Neural progenitor cell (in vitro differentiated cells): ENCODE results near the gene SOS2. TPM values are rescaled to one million over a fixed set of nuclear protein-coding genes. Genes with fewer than 3 reads are reported as not detected.

Source experiments
- DNase-seq: peaks from one replicate; pipeline ENCODE4 v3.0.0-alpha.2; 2016; ENCODE audit warnings: low spot score
- H2AFZ ChIP-seq: fragments of 200-600 bp; sonication (generic); replicated peaks from 2 replicates; pipeline ENCODE4 v1.6.1; 2016; ENCODE audit warnings: antibody characterized with exemption
- H3F3A ChIP-seq: fragments of 200-600 bp; sonication (generic); 2 replicates; pipeline ENCODE4 v1.6.1; 2016; ENCODE audit warnings: antibody characterized with exemption, low read depth
- H3K27ac ChIP-seq: fragments of 200-600 bp; sonication (generic); 2 replicates; pipeline ENCODE4 v1.5.1; 2016; ENCODE audit warnings: mild to moderate bottlenecking
- H3K27me3 ChIP-seq: fragments of 200-600 bp; sonication (generic); 2 replicates; pipeline ENCODE4 v1.6.1; 2016; ENCODE audit warnings: mild to moderate bottlenecking, moderate library complexity
- H3K36me3 ChIP-seq: fragments of 200-600 bp; sonication (generic); 2 replicates; pipeline ENCODE4 v1.5.1; 2016
- H3K4me1 ChIP-seq: fragments of 200-600 bp; sonication (generic); 2 replicates; pipeline ENCODE4 v1.6.1; 2016; ENCODE audit warnings: mixed run types
- H3K4me2 ChIP-seq: fragments of 200-600 bp; sonication (generic); 2 replicates; pipeline ENCODE4 v1.6.1; 2016
- H3K4me3 ChIP-seq: fragments of 200-600 bp; sonication (generic); 2 replicates; pipeline ENCODE4 v1.5.1; 2016
- H3K79me2 ChIP-seq: fragments of 200-600 bp; sonication (generic); 2 replicates; pipeline ENCODE4 v1.6.1; 2016; ENCODE audit warnings: low read depth
- H3K9ac ChIP-seq: fragments of 200-600 bp; sonication (generic); 2 replicates; pipeline ENCODE4 v1.6.1; 2016
- H3K9me3 ChIP-seq: fragments of 200-600 bp; sonication (generic); 2 replicates; pipeline ENCODE4 v1.5.1; 2016; ENCODE audit warnings: low read depth
- H4K20me1 ChIP-seq: fragments of 200-600 bp; sonication (generic); 2 replicates; pipeline ENCODE4 v1.6.1; 2016; ENCODE audit warnings: low read depth
- H3K27ac Mint-ChIP-seq: 3 replicates; pipeline ENCODE4 v1.8.0; 2021; ENCODE audit warnings: mixed read lengths
- H3K27me3 Mint-ChIP-seq: 2 replicates; pipeline ENCODE4 v1.8.0; 2022; ENCODE audit warnings: low read depth, mild to moderate bottlenecking, inconsistent platforms, moderate library complexity, mixed read lengths; ENCODE audit not compliant: insufficient read depth
- H3K36me3 Mint-ChIP-seq: 3 replicates; pipeline ENCODE4 v1.8.0; 2021; ENCODE audit warnings: mixed read lengths
- H3K4me1 Mint-ChIP-seq: 3 replicates; pipeline ENCODE4 v1.8.0; 2021; ENCODE audit warnings: mixed read lengths
- H3K4me3 Mint-ChIP-seq: 3 replicates; pipeline ENCODE4 v1.8.0; 2021; ENCODE audit warnings: mild to moderate bottlenecking, moderate library complexity, mixed read lengths
- H3K9me3 Mint-ChIP-seq: 3 replicates; pipeline ENCODE4 v1.8.0; 2020; ENCODE audit warnings: mixed read lengths
- EZH2 ChIP-seq: fragments of 200-600 bp; sonication (generic); IDR thresholded peaks from 2 replicates; pipeline ENCODE4 v1.6.1; 2017; ENCODE audit warnings: antibody characterized with exemption, mild to moderate bottlenecking, moderate library complexity
- EZH2phosphoT487 ChIP-seq: fragments of 200-600 bp; sonication (generic); IDR thresholded peaks from 2 replicates; pipeline ENCODE4 v1.6.1; 2017; ENCODE audit warnings: antibody characterized with exemption
- total RNA-seq: library from RNA; depleted of rRNA; stranded (reverse); fragments of >200 nt; gene quantifications from 2 replicates; pipeline ENCODE4 v1.2.3, GENCODE V29; 2015; ENCODE audit warnings: low replicate concordance
- TF ChIP-seq, protein P1 (sequence below): fragments of 200-600 bp; sonication (generic); IDR thresholded peaks from 2 replicates; pipeline ENCODE4 v1.5.1; 2017; ENCODE audit warnings: antibody characterized with exemption, mild to moderate bottlenecking

SOS2 gene
- total RNA-seq, 1 donor from 2014 or later = 32.3 TPM

GRCh38 chr14:50222055-50222613, 9.2 kb downstream of the SOS2 start:
- H3K4me3 Mint-ChIP-seq = no peak overlapping the region
- no peaks in the 10 kb centered on the region for H3K27me3 ChIP-seq
- H3K4me3 ChIP-seq = no peak overlapping the region
- H3K36me3 Mint-ChIP-seq = peaks cover 15% of the 10 kb centered on the region
- H3F3A ChIP-seq = no peaks in the 10 kb centered on the region
- TF ChIP-seq EZH2phosphoT487 (no peak), EZH2 (no peak)
- TF ChIP-seq, protein P1, sequence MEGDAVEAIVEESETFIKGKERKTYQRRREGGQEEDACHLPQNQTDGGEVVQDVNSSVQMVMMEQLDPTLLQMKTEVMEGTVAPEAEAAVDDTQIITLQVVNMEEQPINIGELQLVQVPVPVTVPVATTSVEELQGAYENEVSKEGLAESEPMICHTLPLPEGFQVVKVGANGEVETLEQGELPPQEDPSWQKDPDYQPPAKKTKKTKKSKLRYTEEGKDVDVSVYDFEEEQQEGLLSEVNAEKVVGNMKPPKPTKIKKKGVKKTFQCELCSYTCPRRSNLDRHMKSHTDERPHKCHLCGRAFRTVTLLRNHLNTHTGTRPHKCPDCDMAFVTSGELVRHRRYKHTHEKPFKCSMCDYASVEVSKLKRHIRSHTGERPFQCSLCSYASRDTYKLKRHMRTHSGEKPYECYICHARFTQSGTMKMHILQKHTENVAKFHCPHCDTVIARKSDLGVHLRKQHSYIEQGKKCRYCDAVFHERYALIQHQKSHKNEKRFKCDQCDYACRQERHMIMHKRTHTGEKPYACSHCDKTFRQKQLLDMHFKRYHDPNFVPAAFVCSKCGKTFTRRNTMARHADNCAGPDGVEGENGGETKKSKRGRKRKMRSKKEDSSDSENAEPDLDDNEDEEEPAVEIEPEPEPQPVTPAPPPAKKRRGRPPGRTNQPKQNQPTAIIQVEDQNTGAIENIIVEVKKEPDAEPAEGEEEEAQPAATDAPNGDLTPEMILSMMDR = no peak
- H3K4me1 Mint-ChIP-seq = peaks cover 26% of the 10 kb centered on the region
- H4K20me1 ChIP-seq = peaks cover 23% of the 10 kb centered on the region
- H3K79me2 ChIP-seq = peaks cover 76% of the 10 kb centered on the region
- H3K9ac ChIP-seq = no peak overlapping the region
- H3K27ac Mint-ChIP-seq = no peak overlapping the region
- DNase-seq = no peak
- no peak overlapping the region for H3K27ac ChIP-seq
- H3K4me1 ChIP-seq = peaks cover 14% of the 10 kb centered on the region
- H3K9me3 Mint-ChIP-seq = no peaks in the 10 kb centered on the region
- no peaks in the 10 kb centered on the region for H3K9me3 ChIP-seq
- no peak overlapping the region for H3K4me2 ChIP-seq
- no peak overlapping the region for H2AFZ ChIP-seq
- H3K36me3 ChIP-seq = no peaks in the 10 kb centered on the region
- H3K27me3 Mint-ChIP-seq = no peaks in the 10 kb centered on the region

GRCh38 chr14:50218501-50218900, 12.9 kb downstream of the SOS2 start:
- no peak for DNase-seq
- Histone ChIP-seq H3K27ac (no peak overlapping the region), H3K4me2 (no peak overlapping the region), H3K36me3 (peaks cover 3% of the 10 kb centered on the region), H4K20me1 (peaks cover 2% of the 10 kb centered on the region), H3K27me3 (no peaks in the 10 kb centered on the region), H3K4me1 (peaks cover 6% of the 10 kb centered on the region), H3K9ac (no peak overlapping the region), H2AFZ (no peak overlapping the region), H3K9me3 (no peaks in the 10 kb centered on the region), H3K79me2 (peaks cover 63% of the 10 kb centered on the region), H3K4me3 (no peak overlapping the region), H3F3A (no peaks in the 10 kb centered on the region)
- Mint-ChIP-seq H3K9me3 (no peaks in the 10 kb centered on the region), H3K36me3 (peaks cover 13% of the 10 kb centered on the region), H3K4me3 (no peak overlapping the region), H3K27ac (no peak overlapping the region), H3K4me1 (peaks cover 13% of the 10 kb centered on the region), H3K27me3 (no peaks in the 10 kb centered on the region)
- TF ChIP-seq EZH2 (no peak), EZH2phosphoT487 (no peak)
- TF ChIP-seq, protein P1 = no peak

DNA sequence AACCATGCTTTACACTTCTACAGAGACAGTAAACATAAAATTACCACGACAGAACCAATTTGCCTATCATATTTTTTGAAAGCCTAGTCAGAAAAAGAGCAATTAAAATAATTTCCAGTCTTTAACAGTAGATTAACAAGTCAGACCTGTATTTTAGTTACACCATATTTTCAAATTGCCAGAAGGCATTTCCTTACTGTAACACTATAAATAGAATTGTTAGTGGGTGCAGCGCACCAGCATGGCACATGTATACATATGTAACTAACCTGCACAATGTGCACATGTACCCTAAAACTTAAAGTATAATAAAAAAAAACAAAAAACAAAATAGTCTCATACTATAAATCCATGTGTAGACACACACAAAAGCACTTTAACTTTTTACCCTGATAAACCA, 16.0 kb downstream of the SOS2 start:
- no peaks in the 10 kb centered on the region for H3F3A ChIP-seq
- no peak overlapping the region for H3K9ac ChIP-seq
- TF ChIP-seq EZH2 (no peak), EZH2phosphoT487 (no peak)
- TF ChIP-seq, protein P1 = no peak
- DNase-seq = no peak
- H2AFZ ChIP-seq = no peak overlapping the region
- Mint-ChIP-seq H3K27ac (no peak overlapping the region), H3K4me3 (no peak overlapping the region), H3K36me3 (peaks cover 12% of the 10 kb centered on the region), H3K4me1 (peaks cover 1% of the 10 kb centered on the region), H3K9me3 (peaks cover 3% of the 10 kb centered on the region), H3K27me3 (no peaks in the 10 kb centered on the region)
- peaks cover under 1% of the 10 kb centered on the region for H4K20me1 ChIP-seq
- H3K27ac ChIP-seq = no peak overlapping the region
- H3K27me3 ChIP-seq = no peaks in the 10 kb centered on the region
- peaks cover 3% of the 10 kb centered on the region for H3K36me3 ChIP-seq
- peaks cover 51% of the 10 kb centered on the region for H3K79me2 ChIP-seq
- no peak overlapping the region for H3K4me2 ChIP-seq
- no peaks in the 10 kb centered on the region for H3K4me1 ChIP-seq
- H3K4me3 ChIP-seq = no peak overlapping the region
- H3K9me3 ChIP-seq = no peaks in the 10 kb centered on the region
